IMR-90 (cell line): ENCODE measurements around the gene ZNF74. TPM values are rescaled to one million over a fixed set of nuclear protein-coding genes. Genes with fewer than 3 reads are reported as not detected.

Experiments
- ATAC-seq: fragments of 200-7000 bp; cut with Tn5 transposase; 2 replicates; pipeline ENCODE4 v1.9.1; 2020; ENCODE audit warnings: low read depth, mild to moderate bottlenecking, moderate library complexity
- BruUV-seq: library from RNA; stranded (reverse); fragments of 400-500 nt; replicated peaks from 2 replicates; lab custom pipeline; 2021; lab: Mats Ljungman, UMichigan
- CTCF ChIA-PET: fragments of 300-600 bp; formaldehyde crosslinking; extraction: SDS; loops from one replicate; lab custom pipeline; 2021; ENCODE audit warnings: antibody characterized with exemption; lab: Yijun Ruan, JAX
- POLR2A ChIA-PET: fragments of 300-600 bp; sonication (Branson Sonifier 250); formaldehyde crosslinking; loops from one replicate; lab custom pipeline; 2022; ENCODE audit warnings: antibody characterized with exemption; ENCODE audit not compliant: unreplicated experiment; lab: Charles Lee
- DNase-seq: peaks from one replicate; pipeline ENCODE4 v3.0.0; 2013
- H2AFZ ChIP-seq: replicated peaks from 2 replicates; pipeline ENCODE3; 2013; ENCODE audit warnings: low read length, mild to moderate bottlenecking; ENCODE audit not compliant: poor library complexity
- H2AK5ac ChIP-seq: 2 replicates; pipeline ENCODE4 v1.6.1; 2013; ENCODE audit warnings: low read depth, low read length, inconsistent platforms
- H2AK9ac ChIP-seq: replicated peaks from 2 replicates; pipeline ENCODE3; 2013; ENCODE audit warnings: mild to moderate bottlenecking, low read depth, low read length, moderate library complexity; ENCODE audit not compliant: poor library complexity
- H2BK120ac ChIP-seq: 2 replicates; pipeline ENCODE4 v1.6.1; 2013; ENCODE audit warnings: low read depth, low read length, inconsistent platforms
- H2BK15ac ChIP-seq: 3 replicates; pipeline ENCODE4 v1.6.1; 2013; ENCODE audit warnings: low read depth, low read length, inconsistent platforms
- H2BK20ac ChIP-seq: 2 replicates; pipeline ENCODE4 v1.6.1; 2013; ENCODE audit warnings: low read depth, mild to moderate bottlenecking, inconsistent platforms, low read length, moderate library complexity
- H2BK5ac ChIP-seq: 2 replicates; pipeline ENCODE4 v1.6.1; 2013; ENCODE audit warnings: mild to moderate bottlenecking, low read depth, low read length, inconsistent platforms; ENCODE audit not compliant: poor library complexity, severe bottlenecking
- H3K14ac ChIP-seq: replicated peaks from 2 replicates; pipeline ENCODE4 v1.6.1; 2013; ENCODE audit warnings: low read depth, low read length, inconsistent platforms
- H3K18ac ChIP-seq: 2 replicates; pipeline ENCODE4 v1.6.1; 2013; ENCODE audit warnings: low read depth, low read length, control low read depth
- H3K23ac ChIP-seq: 2 replicates; pipeline ENCODE4 v1.6.1; 2013; ENCODE audit warnings: low read depth, low read length, inconsistent platforms
- H3K27ac ChIP-seq: 2 replicates; pipeline ENCODE4 v1.5.1; 2013; ENCODE audit warnings: mild to moderate bottlenecking, control low read depth, low read length; ENCODE audit not compliant: insufficient read depth
- H3K27me3 ChIP-seq: 2 replicates; pipeline ENCODE4 v1.6.1; 2013; ENCODE audit warnings: low read length; ENCODE audit not compliant: control insufficient read depth, insufficient read depth
- H3K36me3 ChIP-seq: 2 replicates; pipeline ENCODE4 v1.6.1; 2013; ENCODE audit warnings: low read length, mixed read lengths; ENCODE audit not compliant: control insufficient read depth, insufficient read depth
- H3K4ac ChIP-seq: 2 replicates; pipeline ENCODE4 v1.6.1; 2013; ENCODE audit warnings: low read depth, low read length, inconsistent platforms
- H3K4me1 ChIP-seq: 2 replicates; pipeline ENCODE4 v1.6.1; 2013; ENCODE audit warnings: low read length, mixed read lengths; ENCODE audit not compliant: control insufficient read depth, insufficient read depth
- H3K4me2 ChIP-seq: 2 replicates; pipeline ENCODE4 v1.6.1; 2013; ENCODE audit warnings: low read depth, mild to moderate bottlenecking, control low read depth, low read length, moderate library complexity
- H3K4me3 ChIP-seq: 2 replicates; pipeline ENCODE4 v1.5.1; 2013; ENCODE audit warnings: low read depth, mild to moderate bottlenecking, control low read depth, low read length, moderate library complexity; ENCODE audit not compliant: insufficient read depth
- H3K56ac ChIP-seq: 2 replicates; pipeline ENCODE4 v1.6.1; 2013; ENCODE audit warnings: low read length, inconsistent platforms; ENCODE audit not compliant: insufficient read depth; ENCODE audit errors: extremely low read depth
- H3K79me1 ChIP-seq, 2 experiments: 2 replicates each; pipeline ENCODE4 v1.6.1; 2013; ENCODE audit warnings: low read length in 2 of 2, inconsistent platforms in 1 of 2, low read depth in 1 of 2
- H3K9ac ChIP-seq: 2 replicates; pipeline ENCODE4 v1.6.1; 2013; ENCODE audit warnings: low read depth, low read length, control low read depth
- H3K9me1 ChIP-seq: 2 replicates; pipeline ENCODE4 v1.6.1; 2013; ENCODE audit warnings: low read length, inconsistent platforms; ENCODE audit not compliant: insufficient read depth
- H3K9me3 ChIP-seq: 2 replicates; pipeline ENCODE4 v1.6.1; 2013; ENCODE audit warnings: low read length; ENCODE audit not compliant: control insufficient read depth, insufficient read depth
- H4K20me1 ChIP-seq: 2 replicates; pipeline ENCODE4 v1.6.1; 2013; ENCODE audit warnings: low read length, inconsistent platforms; ENCODE audit not compliant: insufficient read depth
- H4K5ac ChIP-seq: 2 replicates; pipeline ENCODE4 v1.6.1; 2013; ENCODE audit warnings: mild to moderate bottlenecking, low read depth, low read length, control low read depth
- H4K8ac ChIP-seq, 2 experiments: 2 replicates each; pipeline ENCODE4 v1.6.1; 2013; ENCODE audit warnings: low read depth in 2 of 2, low read length in 2 of 2, control low read depth in 1 of 2, inconsistent platforms in 1 of 2
- H4K91ac ChIP-seq: 2 replicates; pipeline ENCODE4 v1.6.1; 2013; ENCODE audit warnings: low read depth, low read length, inconsistent platforms; ENCODE audit not compliant: insufficient read depth
- BHLHE40 ChIP-seq: fragments of 150-350 bp; IDR thresholded peaks from 2 replicates; pipeline ENCODE4 v1.6.1; 2016; ENCODE audit warnings: mild to moderate bottlenecking, low read depth, low read length
- CEBPB ChIP-seq: IDR thresholded peaks from 2 replicates; pipeline ENCODE4 v1.6.1; 2012; ENCODE audit warnings: low read depth, low read length, improper control_type of control experiment
- CHD1 ChIP-seq: IDR thresholded peaks from 2 replicates; pipeline ENCODE4 v1.6.1; 2012; ENCODE audit warnings: low read depth, low read length, improper control_type of control experiment
- FOS ChIP-seq: fragments of 150-350 bp; IDR thresholded peaks from 2 replicates; pipeline ENCODE4 v1.6.1; 2016; ENCODE audit warnings: low read depth, low read length
- MAFK ChIP-seq: IDR thresholded peaks from 2 replicates; pipeline ENCODE4 v1.6.1; 2012; ENCODE audit warnings: low read depth, low read length, improper control_type of control experiment
- MAZ ChIP-seq: IDR thresholded peaks from 2 replicates; pipeline ENCODE4 v1.6.1; 2012; ENCODE audit warnings: low read depth, mild to moderate bottlenecking, low read length, improper control_type of control experiment, moderate library complexity, borderline replicate concordance
- MXI1 ChIP-seq: IDR thresholded peaks from 2 replicates; pipeline ENCODE4 v1.6.1; 2012; ENCODE audit warnings: low read depth, mild to moderate bottlenecking, low read length, moderate library complexity, borderline replicate concordance
- NFE2L2 ChIP-seq: fragments of 150-350 bp; IDR thresholded peaks from 2 replicates; pipeline ENCODE4 v1.6.1; 2016; ENCODE audit warnings: low read depth, mild to moderate bottlenecking, low read length
- POLR2A ChIP-seq: IDR thresholded peaks from 2 replicates; pipeline ENCODE4 v1.6.1; 2012; ENCODE audit warnings: mild to moderate bottlenecking, low read depth, low read length
- RAD21 ChIP-seq: IDR thresholded peaks from 2 replicates; pipeline ENCODE4 v1.6.1; 2012; ENCODE audit warnings: low read length, improper control_type of control experiment
- RCOR1 ChIP-seq: IDR thresholded peaks from 2 replicates; pipeline ENCODE4 v1.6.1; 2012; ENCODE audit warnings: mild to moderate bottlenecking, low read length, improper control_type of control experiment; ENCODE audit not compliant: insufficient replicate concordance
- SMC3 ChIP-seq: fragments of 150-350 bp; IDR thresholded peaks from 2 replicates; pipeline ENCODE4 v1.6.1; 2016; ENCODE audit warnings: low read depth, mild to moderate bottlenecking, antibody characterized with exemption, low read length, moderate library complexity
- WGBS, 2 experiments: methylation state at CpG; one replicate each; pipeline versions ENCODE4 v1.1.5 to v1.1.7; 2013; ENCODE audit warnings: missing lambda C conversion rate in 2 of 2; ENCODE audit not compliant: insufficient read length in 1 of 2; ENCODE audit errors: extremely low coverage in 2 of 2; 5-methylcytosine and 5-hydroxymethylcytosine counted together
- dilution Hi-C: fragments of 300-500 bp; cut with HindIII; formaldehyde crosslinking; loops from one replicate; pipeline ENCODE4 v1.14.3; 2018; ENCODE audit warnings: low sequenced_read_pairs; ENCODE audit not compliant: unreplicated experiment
- in situ Hi-C: fragments of 300-500 bp; cut with MboI; formaldehyde crosslinking; loops from 3 replicates; pipeline ENCODE4 v1.14.3; 2019; ENCODE audit warnings: low sequenced_read_pairs, inconsistent platforms, mixed read lengths
- intact Hi-C: fragments of 100-400 bp; cut with micrococcal nuclease; formaldehyde crosslinking; loops from 2 replicates; pipeline ENCODE4 v1.10.0; 2022
- polyA plus RNA-seq, 3 experiments: library from polyadenylated mRNA; depleted of rRNA; stranded (reverse); fragments of >200 nt; gene quantifications; 2 replicates each; pipeline ENCODE4 v1.2.3, GENCODE V29; 2012; ENCODE audit warnings: low replicate concordance in 1 of 3
- total RNA-seq: library from RNA; depleted of rRNA; stranded (reverse); fragments of >200 nt; gene quantifications from 2 replicates; pipeline ENCODE4 v1.2.3, GENCODE V29; 2012
- TF ChIP-seq, protein P1 (sequence below): conservative IDR thresholded peaks from 2 replicates; pipeline ENCODE4 v1.5.1; 2012; ENCODE audit warnings: mild to moderate bottlenecking, low read depth, low read length, improper control_type of control experiment
- TF ChIP-seq, protein P2 (sequence below): fragments of 150-350 bp; IDR thresholded peaks from 2 replicates; pipeline ENCODE4 v1.6.1; 2016; ENCODE audit warnings: low read depth, mild to moderate bottlenecking, low read length, moderate library complexity, borderline replicate concordance
- TF ChIP-seq, protein P3 (sequence below): fragments of 150-350 bp; IDR thresholded peaks from 2 replicates; pipeline ENCODE4 v1.6.1; 2017; ENCODE audit warnings: mild to moderate bottlenecking, antibody characterized with exemption, low read length, low read depth

ZNF74 gene
- total and polyA plus RNA-seq, 2 of the 4 experiments (the other 2 are of a cell fraction) = 7.5 to 8.4 TPM

GRCh38 chr22:20398420-20398819, 4.5 kb downstream of the ZNF74 start:
- Histone ChIP-seq H2AFZ (no peak overlapping the region), H3K14ac (no peak overlapping the region), H3K9me1 (peaks cover 27% of the 10 kb centered on the region), H2BK5ac (no peak overlapping the region), H2BK20ac (no peak overlapping the region), H2BK15ac (no peak overlapping the region), H4K91ac (no peak overlapping the region), H3K4me3 (no peak overlapping the region), H4K8ac (no peak overlapping the region), H3K4ac (no peak overlapping the region), H2AK9ac (no peak overlapping the region), H3K56ac (no peak overlapping the region), H4K20me1 (peaks cover 13% of the 10 kb centered on the region), H3K18ac (no peak overlapping the region), H3K9ac (no peak overlapping the region), H3K27ac (no peak overlapping the region), H3K4me2 (no peak overlapping the region), H2AK5ac (no peak overlapping the region), H3K4me1 (peaks cover 13% of the 10 kb centered on the region), H3K27me3 (no peaks in the 10 kb centered on the region), H4K5ac (no peak overlapping the region), H3K79me1 (peaks cover 31 to 50% of the 10 kb centered on the region in 2 experiments), H3K9me3 (no peaks in the 10 kb centered on the region), H3K23ac (no peak overlapping the region), H2BK120ac (no peak overlapping the region), H3K36me3 (peaks cover 18% of the 10 kb centered on the region; the same call in 1 of the 2 replicates)
- no CpG with 5 or more reads among the region's 5 CpGs for WGBS, 2 experiments
- dilution Hi-C loops (no loop called here), intact Hi-C loops (no loop called here), in situ Hi-C loops (loop anchor here (10.0 kb wide), 1 partner anchor 56 kb away; no protein-coding TSS in a partner anchor)
- no peak for ATAC-seq
- TF ChIP-seq, protein P1, sequence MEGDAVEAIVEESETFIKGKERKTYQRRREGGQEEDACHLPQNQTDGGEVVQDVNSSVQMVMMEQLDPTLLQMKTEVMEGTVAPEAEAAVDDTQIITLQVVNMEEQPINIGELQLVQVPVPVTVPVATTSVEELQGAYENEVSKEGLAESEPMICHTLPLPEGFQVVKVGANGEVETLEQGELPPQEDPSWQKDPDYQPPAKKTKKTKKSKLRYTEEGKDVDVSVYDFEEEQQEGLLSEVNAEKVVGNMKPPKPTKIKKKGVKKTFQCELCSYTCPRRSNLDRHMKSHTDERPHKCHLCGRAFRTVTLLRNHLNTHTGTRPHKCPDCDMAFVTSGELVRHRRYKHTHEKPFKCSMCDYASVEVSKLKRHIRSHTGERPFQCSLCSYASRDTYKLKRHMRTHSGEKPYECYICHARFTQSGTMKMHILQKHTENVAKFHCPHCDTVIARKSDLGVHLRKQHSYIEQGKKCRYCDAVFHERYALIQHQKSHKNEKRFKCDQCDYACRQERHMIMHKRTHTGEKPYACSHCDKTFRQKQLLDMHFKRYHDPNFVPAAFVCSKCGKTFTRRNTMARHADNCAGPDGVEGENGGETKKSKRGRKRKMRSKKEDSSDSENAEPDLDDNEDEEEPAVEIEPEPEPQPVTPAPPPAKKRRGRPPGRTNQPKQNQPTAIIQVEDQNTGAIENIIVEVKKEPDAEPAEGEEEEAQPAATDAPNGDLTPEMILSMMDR = no peak
- no peak for TF ChIP-seq FOS
- TF ChIP-seq, protein P2, sequence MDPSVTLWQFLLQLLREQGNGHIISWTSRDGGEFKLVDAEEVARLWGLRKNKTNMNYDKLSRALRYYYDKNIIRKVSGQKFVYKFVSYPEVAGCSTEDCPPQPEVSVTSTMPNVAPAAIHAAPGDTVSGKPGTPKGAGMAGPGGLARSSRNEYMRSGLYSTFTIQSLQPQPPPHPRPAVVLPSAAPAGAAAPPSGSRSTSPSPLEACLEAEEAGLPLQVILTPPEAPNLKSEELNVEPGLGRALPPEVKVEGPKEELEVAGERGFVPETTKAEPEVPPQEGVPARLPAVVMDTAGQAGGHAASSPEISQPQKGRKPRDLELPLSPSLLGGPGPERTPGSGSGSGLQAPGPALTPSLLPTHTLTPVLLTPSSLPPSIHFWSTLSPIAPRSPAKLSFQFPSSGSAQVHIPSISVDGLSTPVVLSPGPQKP = no peak
- TF ChIP-seq MAZ = no peak
- TF ChIP-seq MAFK = no peak
- TF ChIP-seq, protein P3, sequence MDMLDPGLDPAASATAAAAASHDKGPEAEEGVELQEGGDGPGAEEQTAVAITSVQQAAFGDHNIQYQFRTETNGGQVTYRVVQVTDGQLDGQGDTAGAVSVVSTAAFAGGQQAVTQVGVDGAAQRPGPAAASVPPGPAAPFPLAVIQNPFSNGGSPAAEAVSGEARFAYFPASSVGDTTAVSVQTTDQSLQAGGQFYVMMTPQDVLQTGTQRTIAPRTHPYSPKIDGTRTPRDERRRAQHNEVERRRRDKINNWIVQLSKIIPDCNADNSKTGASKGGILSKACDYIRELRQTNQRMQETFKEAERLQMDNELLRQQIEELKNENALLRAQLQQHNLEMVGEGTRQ = no peak
- TF ChIP-seq RAD21 = no peak
- TF ChIP-seq MXI1 = no peak
- TF ChIP-seq BHLHE40 = no peak
- no peak for TF ChIP-seq CEBPB
- TF ChIP-seq CHD1 = no peak
- no peak for TF ChIP-seq RCOR1
- no peak for TF ChIP-seq POLR2A
- TF ChIP-seq SMC3 = no peak
- no peak for TF ChIP-seq NFE2L2
- no TSS peak for BruUV-seq
- POLR2A ChIA-PET = no interaction called here
- DNase-seq = no peak
- CTCF ChIA-PET = no interaction called here
